Heart right ventricle (tissue), 16 donors: ENCODE results near the gene ARMC7. TPM values are rescaled to one million over a fixed set of nuclear protein-coding genes. Genes with fewer than 3 reads are reported as not detected.
A peak's percentile ranks its signal among the peaks of the same experiment; 100 is the strongest.
"Not testable (repeated sequence)": the region's sequence is repeated elsewhere in the genome, so short reads cannot be mapped to it uniquely, and the experiment has no call there.

Experiments used
- ATAC-seq, 8 donors: fragments of 200-7000 bp; cut with Tn5 transposase; one replicate each; pipeline ENCODE4 v1.9.1; 2020; ENCODE audit warnings: mild to moderate bottlenecking in 8 of 8, moderate library complexity in 8 of 8, moderate number of reproducible peaks in 1 of 8
- DNase-seq, 2 donors: peaks; one replicate each; pipeline ENCODE4 v3.0.0-alpha.2; 2020
- H3K27ac ChIP-seq, 10 donors: fragments of 200-600 bp; sonication (generic) in 2 of 10; one replicate each; pipeline versions ENCODE4 v1.5.0 to v1.8.0; 2020 to 2022; ENCODE audit warnings: mild to moderate bottlenecking in 3 of 10
- H3K27me3 ChIP-seq, 7 donors: fragments of 200-600 bp; one replicate each; pipeline ENCODE4 v1.8.0; 2021 to 2022; ENCODE audit warnings: mild to moderate bottlenecking in 2 of 7
- H3K36me3 ChIP-seq, 9 donors: fragments of 200-600 bp; sonication (generic) in 1 of 9; one replicate each; pipeline versions ENCODE4 v1.5.0 to v1.8.0; 2020 to 2022; ENCODE audit warnings: mild to moderate bottlenecking in 2 of 9
- H3K4me1 ChIP-seq, 9 donors: fragments of 200-600 bp; sonication (generic) in 1 of 9; one replicate each; pipeline versions ENCODE4 v1.5.0 to v1.8.0; 2020 to 2022; ENCODE audit warnings: mild to moderate bottlenecking in 4 of 9
- H3K4me3 ChIP-seq, 10 donors: fragments of 200-600 bp; sonication (generic) in 2 of 10; one replicate each; pipeline versions ENCODE4 v1.5.0 to v1.8.0; 2020 to 2022; ENCODE audit warnings: mild to moderate bottlenecking in 7 of 10, moderate library complexity in 2 of 10
- H3K9me3 ChIP-seq, 11 donors: fragments of 200-600 bp in 10 of 11; sonication (generic) in 2 of 11; one replicate each; pipeline versions ENCODE4 v1.5.0 to v1.8.0; 2013 to 2022; ENCODE audit warnings: mild to moderate bottlenecking in 2 of 11, control low read depth in 1 of 11, moderate library complexity in 1 of 11
- WGBS, 2 donors: extraction: QIAGEN DNeasy Blood & Tissue Kit; methylation state at CpG; one replicate each; pipeline ENCODE4 v1.1.7; 2013; ENCODE audit warnings: inconsistent platforms in 1 of 2; 5-methylcytosine and 5-hydroxymethylcytosine counted together
- intact Hi-C, 10 donors: fragments of 100-400 bp; cut with DNase I; formaldehyde crosslinking; loops; one replicate each; pipeline versions ENCODE4 v1.11.1 to v1.14.2; 2022
- polyA plus RNA-seq, 2 donors: library from polyadenylated mRNA; stranded (reverse); fragments of 200-250 nt; gene quantifications; one replicate each; pipeline ENCODE4 v1.2.3, GENCODE V29; 2013
- total RNA-seq, 10 donors: library from RNA; stranded (reverse); fragmentation: NEBNext Ultra II Directional in 3 of 10; extraction: Animal tissue kit (Norgen Biotek cat#: 25700) in 3 of 10; gene quantifications; one replicate each; pipeline versions ENCODE4 v1.2.1 to v1.2.4, GENCODE V29; 2021 to 2023
- TF ChIP-seq, protein P1 (sequence below), 9 donors: fragments of 200-600 bp; sonication (generic) in 2 of 9; IDR thresholded peaks; one replicate each; pipeline versions ENCODE4 v1.5.0 to v1.8.0; 2021 to 2022; ENCODE audit warnings: antibody characterized with exemption in 9 of 9, mild to moderate bottlenecking in 5 of 9, moderate library complexity in 1 of 9
- donor health status: Arrhythmogenic right ventricular cardiomyopathy.
- donor health status: ischemic (EF 13 %, LVEDD 7.1; RV severe dilation, severe dysfunction).
- donor health status: healthy with polysubstance abuse.
- donor health status: DM: no; HTN: yes; CAD: no.
- donor health status: DM: no; HTN: no; CAD: no.
- donor health status: ischemic (EF 25% LVEDD 6.9; RV normal size, moderate dysfunction).
- donor health status: ischemic (EF 25% LVEDD 5.7; RV mildly dilated, moderate dysfunction).
- donor health status: healthy.
- donor health status: DM: yes; HTN: yes; CAD: no.
- donor health status: Ischemic cardiomyopathy.
- donor health status: ischemic (EF 35%, LVEDD 5.7; RV mildly dilated, moderate dysfunction).
- donor health status: nonischemic (EF 11% LVEDD 7.7; RV severe dilation, severe dysfunction).
- donor health status: DM: yes; HTN: yes; CAD: no.
- donor health status: PGD.
- donor health status: ischemic (EF 29% LVEDD 5.4; RV normal size, mild dysfunction).
- donor health status: nonischemic (EF 23%, LVEDD 6.1; RV moderate dilation, normal function).

ARMC7 gene
- total and polyA plus RNA-seq, 12 donors: 3.1 to 7.9 (median 5.2) TPM

DNA sequence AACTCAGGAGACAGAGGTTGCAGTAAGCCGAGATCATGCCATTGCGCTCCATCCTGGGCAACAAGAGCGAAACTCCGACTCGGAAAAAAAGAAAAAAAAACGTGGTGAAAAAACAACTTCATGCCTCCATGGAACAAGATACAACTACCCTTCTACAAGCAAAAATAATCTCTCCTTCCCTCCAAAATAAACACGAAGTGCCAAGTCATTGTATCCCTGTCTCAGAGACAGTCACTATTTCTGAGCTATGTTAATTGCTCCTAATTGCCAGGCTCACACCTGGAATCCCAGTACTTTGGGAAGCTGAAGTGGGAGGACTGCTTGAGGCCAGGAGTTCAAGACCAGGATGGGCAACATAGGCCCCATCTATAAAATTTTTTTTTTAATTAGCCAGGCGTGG lies 41.0 kb upstream of the ARMC7 start:
- Histone ChIP-seq H3K4me3 (no peak overlapping the region), H3K36me3 (peaks cover 0 to 20% (median 9%) of the 10 kb centered on the region in 9 donors), H3K27ac (no peak overlapping the region), H3K9me3 (no peaks in the 10 kb centered on the region), H3K4me1 (peaks cover 0 to 19% (median 6%) of the 10 kb centered on the region in 9 donors), H3K27me3 (no peaks in the 10 kb centered on the region)
- DNase-seq: no peak
- WGBS, 2 donors: 80 to 82% methylated on average over 8 of the region's 8 CpGs
- no peak for ATAC-seq
- TF ChIP-seq, protein P1, sequence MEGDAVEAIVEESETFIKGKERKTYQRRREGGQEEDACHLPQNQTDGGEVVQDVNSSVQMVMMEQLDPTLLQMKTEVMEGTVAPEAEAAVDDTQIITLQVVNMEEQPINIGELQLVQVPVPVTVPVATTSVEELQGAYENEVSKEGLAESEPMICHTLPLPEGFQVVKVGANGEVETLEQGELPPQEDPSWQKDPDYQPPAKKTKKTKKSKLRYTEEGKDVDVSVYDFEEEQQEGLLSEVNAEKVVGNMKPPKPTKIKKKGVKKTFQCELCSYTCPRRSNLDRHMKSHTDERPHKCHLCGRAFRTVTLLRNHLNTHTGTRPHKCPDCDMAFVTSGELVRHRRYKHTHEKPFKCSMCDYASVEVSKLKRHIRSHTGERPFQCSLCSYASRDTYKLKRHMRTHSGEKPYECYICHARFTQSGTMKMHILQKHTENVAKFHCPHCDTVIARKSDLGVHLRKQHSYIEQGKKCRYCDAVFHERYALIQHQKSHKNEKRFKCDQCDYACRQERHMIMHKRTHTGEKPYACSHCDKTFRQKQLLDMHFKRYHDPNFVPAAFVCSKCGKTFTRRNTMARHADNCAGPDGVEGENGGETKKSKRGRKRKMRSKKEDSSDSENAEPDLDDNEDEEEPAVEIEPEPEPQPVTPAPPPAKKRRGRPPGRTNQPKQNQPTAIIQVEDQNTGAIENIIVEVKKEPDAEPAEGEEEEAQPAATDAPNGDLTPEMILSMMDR (IDR thresholded peaks at IDR 0.05): no peak
- intact Hi-C loops: loop anchor here in 3 of 10 donors (10.0 kb wide), 3 partner anchors 96 to 136 kb away; partner anchors contain the start of gene NUP85 (in 1 of the 3)

DNA sequence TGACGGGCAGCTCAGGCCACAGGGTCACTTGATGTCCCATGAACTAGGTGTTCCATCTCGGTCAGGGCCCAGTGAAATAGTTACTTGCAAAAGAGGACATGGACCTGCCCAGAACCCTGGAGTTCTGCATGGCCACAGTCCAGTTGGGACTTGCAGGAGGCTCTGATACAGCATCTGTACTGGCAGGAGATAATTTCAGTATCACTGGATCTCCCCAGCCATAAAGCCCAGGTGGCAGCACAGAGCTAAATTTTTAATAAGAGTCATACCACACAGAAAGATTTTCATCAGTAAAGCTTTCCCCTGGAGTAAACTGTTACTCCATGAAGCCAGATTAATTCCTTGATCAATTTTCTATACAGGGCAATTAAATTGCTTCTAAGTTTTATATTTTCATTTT lies 40.0 kb upstream of the ARMC7 start:
- intact Hi-C loops: loop anchor here in 4 of 10 donors (5.0 to 10.0 kb wide), 4 partner anchors 38 to 135 kb away; partner anchors contain the start of genes ARMC7 (in 1 of the 4) and NUP85 (in 1 of the 4)

DNA sequence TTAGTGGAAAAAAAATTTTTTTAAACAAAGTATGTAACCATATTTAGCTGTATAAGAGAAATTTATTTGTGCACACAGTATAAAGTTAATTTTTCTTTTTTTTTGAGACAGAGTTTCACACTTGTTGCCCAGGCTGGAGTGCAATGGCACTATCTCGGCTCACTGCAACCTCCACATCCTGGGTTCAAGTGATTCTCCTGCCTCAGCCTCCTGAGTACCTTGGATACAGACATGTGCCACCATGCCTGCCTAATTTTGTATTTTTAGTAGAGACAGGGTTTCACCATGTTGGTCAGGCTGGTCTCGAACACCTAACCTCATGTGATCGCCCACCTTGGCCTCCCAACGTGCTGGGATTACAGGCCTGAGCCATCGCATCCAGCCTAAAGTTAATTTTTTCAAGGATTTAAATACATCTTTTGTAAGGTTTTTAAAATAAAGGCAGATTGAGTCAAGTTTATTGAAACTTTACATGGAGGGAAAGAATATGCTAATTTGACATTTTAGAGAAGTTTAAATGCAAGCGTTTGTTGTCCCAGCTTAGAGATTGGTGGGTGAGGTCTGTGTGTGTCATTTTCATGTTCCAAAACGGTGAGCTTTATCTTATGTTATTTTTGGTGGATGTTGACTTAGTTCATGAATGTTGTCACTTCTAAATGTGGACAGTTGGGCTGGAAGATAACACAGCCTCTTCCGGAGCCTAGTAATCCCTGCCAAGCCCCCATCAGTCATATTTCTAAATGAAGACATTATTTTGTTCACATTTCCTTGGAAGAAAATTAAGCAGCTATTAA lies 38.1 kb upstream of the ARMC7 start:
- peak overlapping the region in 6 of 10 donors; percentile 16 to 77 (median 62) for H3K27ac ChIP-seq
- peak; percentile 53 to 89 (median 66) for ATAC-seq

More for the DNA sequence above, 40.0 kb upstream of the ARMC7 start:
- no peaks in the 10 kb centered on the region for H3K27me3 ChIP-seq
- H3K4me3 ChIP-seq: no peak overlapping the region
- 95 to 96% methylated on average over 2 of the region's 2 CpGs for WGBS, 2 donors
- peaks cover 0 to 10% (median 0%) of the 10 kb centered on the region in 9 donors for H3K36me3 ChIP-seq
- no peak overlapping the region for H3K27ac ChIP-seq
- peaks cover 0 to 19% (median 6%) of the 10 kb centered on the region in 9 donors for H3K4me1 ChIP-seq
- DNase-seq: no peak
- H3K9me3 ChIP-seq: no peaks in the 10 kb centered on the region
- ATAC-seq: no peak
- TF ChIP-seq, protein P1 (IDR thresholded peaks at IDR 0.05): peak in 7 of 9 donors; percentile 12 to 45 (median 30)

DNA sequence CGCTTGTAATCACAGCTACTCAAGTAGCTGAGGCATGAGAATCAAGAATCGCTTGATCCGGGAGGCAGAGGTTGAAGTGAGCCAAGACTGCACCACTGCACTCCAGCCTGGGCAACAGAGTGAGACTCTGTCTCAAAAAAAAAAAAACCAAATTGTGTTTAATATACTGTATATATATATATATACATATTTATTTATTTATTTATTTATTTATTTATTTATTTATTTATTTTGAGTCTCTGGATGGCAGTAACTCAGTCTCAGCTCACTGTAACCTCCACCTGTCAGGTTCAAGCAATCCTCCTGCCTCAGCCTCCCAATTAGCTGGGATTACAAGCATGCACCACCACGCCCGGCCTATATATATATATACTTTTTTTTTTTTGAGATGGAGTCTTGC lies 36.9 kb upstream of the ARMC7 start:
- DNase-seq, ATAC-seq, H3K27me3 ChIP-seq, H3K9me3 ChIP-seq, H3K36me3 ChIP-seq, H3K4me3 ChIP-seq: not testable (repeated sequence)
- Histone ChIP-seq H3K27ac (peak overlapping the region in 3 of 10 donors; percentile 60 to 77 (median 74)), H3K4me1 (peaks cover 4 to 37% (median 17%) of the 10 kb centered on the region in 9 donors)
- 93 to 98% methylated on average over 5 of the region's 5 CpGs for WGBS, 2 donors
- intact Hi-C loops: loop anchor here in 2 of 10 donors (2.0 to 5.0 kb wide), 2 partner anchors 20 to 34 kb away; partner anchors contain the start of gene ARMC7 (in 1 of the 2)

More for the DNA sequence above, 38.1 kb upstream of the ARMC7 start:
- not testable (repeated sequence) for H3K4me3 ChIP-seq, DNase-seq, H3K36me3 ChIP-seq, H3K27me3 ChIP-seq, H3K9me3 ChIP-seq
- peaks cover 0 to 26% (median 6%) of the 10 kb centered on the region in 9 donors for H3K4me1 ChIP-seq
- intact Hi-C loops: loop anchor here in 2 of 10 donors (2.0 to 5.0 kb wide), 2 partner anchors 19 to 36 kb away; partner anchors contain the start of gene ARMC7 (in 1 of the 2)
- 63 to 66% methylated on average over 8 of the region's 8 CpGs for WGBS, 2 donors

DNA sequence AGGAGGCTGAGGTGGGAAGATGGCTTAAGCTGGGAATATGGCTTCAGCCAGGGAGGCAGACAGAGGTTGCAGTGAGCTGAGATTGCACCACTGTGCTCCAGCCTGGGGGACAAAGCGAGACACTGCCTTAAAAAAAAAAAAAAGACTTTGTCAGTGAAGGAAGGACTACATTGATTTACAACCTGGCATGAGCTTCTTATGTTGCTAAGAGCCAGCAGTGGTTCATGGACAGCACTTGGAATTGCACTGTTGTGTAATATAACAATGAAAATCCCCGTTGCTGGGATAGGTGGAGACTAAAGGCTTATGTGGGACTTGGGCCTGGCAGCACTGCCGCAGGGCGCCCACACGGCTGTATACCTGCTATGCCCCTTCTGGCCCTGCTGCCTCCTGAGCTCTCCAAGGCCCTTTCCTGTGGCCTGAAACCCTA lies 36.1 kb upstream of the ARMC7 start:
- TF ChIP-seq, protein P1 (IDR thresholded peaks at IDR 0.05): no peak
- ATAC-seq: no peak
- Histone ChIP-seq H3K4me3 (no peak overlapping the region), H3K27me3 (no peaks in the 10 kb centered on the region), H3K4me1 (peaks cover 7 to 44% (median 24%) of the 10 kb centered on the region in 9 donors), H3K36me3 (no peaks in the 10 kb centered on the region), H3K27ac (peak overlapping the region in 4 of 10 donors; percentile 1 to 25 (median 12)), H3K9me3 (no peaks in the 10 kb centered on the region)
- DNase-seq: no peak
- intact Hi-C loops: loop anchor here in 2 of 10 donors (2.0 to 5.0 kb wide), 2 partner anchors 21 to 34 kb away; partner anchors contain the start of gene ARMC7 (in 1 of the 2)
- WGBS, 2 donors: 80 to 82% methylated on average over 5 of the region's 5 CpGs
